ENCODE data around the gene MAGI1. TPM values are rescaled to one million over a fixed set of nuclear protein-coding genes. Genes with fewer than 3 reads are reported as not detected.

The MAGI1 gene
- total RNA-seq, 1 experiment from 2014 or later = 3.4 TPM

DNA sequence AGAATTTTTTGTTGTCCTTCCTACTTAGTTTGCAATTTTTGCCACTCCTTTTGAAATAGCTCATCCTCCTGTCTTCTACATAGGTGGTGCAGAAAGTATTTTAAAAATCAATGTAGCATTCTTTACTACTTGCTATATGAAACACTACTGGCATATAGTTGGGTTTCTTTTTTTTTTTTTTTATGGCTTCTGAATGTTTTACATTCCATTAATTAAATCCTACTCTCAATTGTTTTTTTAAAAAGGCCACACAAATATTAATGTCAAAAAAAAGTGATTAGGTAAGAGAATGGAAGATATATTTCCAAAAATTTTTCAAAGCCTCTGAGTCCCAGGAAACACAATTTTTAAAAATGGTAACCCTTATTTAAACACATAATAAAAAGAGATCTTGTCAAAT, 262.6 kb downstream of the MAGI1 start:
- no peak for DNase-seq
- no peaks in the 10 kb centered on the region for H3K36me3 ChIP-seq
- H3K4me3 ChIP-seq = no peak overlapping the region
- no peaks in the 10 kb centered on the region for H3K9me3 ChIP-seq
- H3K27me3 ChIP-seq = no peaks in the 10 kb centered on the region

DNA sequence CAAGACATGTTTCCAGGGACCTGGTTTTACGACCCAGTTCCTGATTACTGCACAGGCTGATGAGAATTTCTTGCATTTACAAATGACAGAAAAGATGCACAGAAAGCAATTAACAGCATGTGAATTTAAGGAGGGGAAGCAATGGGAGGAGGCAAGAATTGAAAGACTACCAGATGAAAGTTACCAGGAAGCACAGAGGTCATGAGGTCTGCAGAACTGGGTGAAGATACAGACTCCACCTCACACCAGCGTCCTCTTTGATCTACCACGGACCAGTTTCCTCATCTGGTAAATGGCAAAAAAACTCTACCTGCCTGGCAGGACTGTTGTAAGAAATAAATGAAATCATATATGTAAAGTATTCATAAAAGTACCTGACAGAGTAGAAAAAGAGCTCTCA, 266.0 kb downstream of the MAGI1 start:
- Histone ChIP-seq H3K27me3 (no peaks in the 10 kb centered on the region), H3K4me3 (no peak overlapping the region), H3K9me3 (no peaks in the 10 kb centered on the region), H3K36me3 (no peaks in the 10 kb centered on the region)
- no peak for DNase-seq

DNA sequence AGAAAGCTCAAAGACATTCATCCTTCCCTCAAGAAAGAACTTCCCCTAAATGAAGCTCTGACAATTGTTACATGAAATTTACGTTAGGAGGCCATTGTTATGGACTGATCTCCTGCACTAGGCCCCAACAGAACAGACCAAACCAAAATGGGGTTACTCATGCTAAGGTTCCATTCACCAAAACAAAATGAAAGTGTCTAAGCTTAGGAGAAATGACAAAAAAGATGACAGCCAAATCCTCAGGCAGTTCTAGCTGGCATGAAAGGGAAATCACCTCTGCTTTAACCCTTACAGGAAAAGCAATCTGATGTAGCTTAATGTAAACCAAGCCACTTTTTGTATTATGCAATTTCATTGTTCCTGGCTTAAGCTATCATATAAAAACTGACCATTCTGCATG, 271.2 kb downstream of the MAGI1 start:
- no peak for DNase-seq
- H3K36me3 ChIP-seq = no peaks in the 10 kb centered on the region

DNA sequence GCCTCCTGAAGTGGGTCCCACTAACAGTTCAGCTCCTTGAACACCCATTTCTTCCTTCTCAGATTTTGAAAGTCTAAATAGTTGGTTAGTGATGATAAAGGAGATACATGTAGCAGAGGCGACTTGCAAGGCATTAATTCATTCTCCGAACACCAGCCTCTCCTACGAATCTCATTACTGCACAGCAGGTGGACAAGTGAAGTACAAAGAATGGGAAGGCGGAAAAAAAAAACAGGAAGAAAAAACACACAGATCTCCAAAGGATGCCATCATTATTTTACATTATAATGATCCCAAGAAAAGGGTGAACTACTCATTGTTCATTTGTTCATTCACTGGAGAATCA, 276.5 kb downstream of the MAGI1 start:
- Histone ChIP-seq H3K9me3 (no peaks in the 10 kb centered on the region), H3K36me3 (no peaks in the 10 kb centered on the region), H3K4me3 (no peak overlapping the region), H3K27me3 (no peaks in the 10 kb centered on the region)
- no peak for DNase-seq

More for the DNA sequence above, 271.2 kb downstream of the MAGI1 start:
- H3K27me3 ChIP-seq = no peaks in the 10 kb centered on the region
- no peak overlapping the region for H3K4me3 ChIP-seq
- H3K9me3 ChIP-seq = no peaks in the 10 kb centered on the region

DNA sequence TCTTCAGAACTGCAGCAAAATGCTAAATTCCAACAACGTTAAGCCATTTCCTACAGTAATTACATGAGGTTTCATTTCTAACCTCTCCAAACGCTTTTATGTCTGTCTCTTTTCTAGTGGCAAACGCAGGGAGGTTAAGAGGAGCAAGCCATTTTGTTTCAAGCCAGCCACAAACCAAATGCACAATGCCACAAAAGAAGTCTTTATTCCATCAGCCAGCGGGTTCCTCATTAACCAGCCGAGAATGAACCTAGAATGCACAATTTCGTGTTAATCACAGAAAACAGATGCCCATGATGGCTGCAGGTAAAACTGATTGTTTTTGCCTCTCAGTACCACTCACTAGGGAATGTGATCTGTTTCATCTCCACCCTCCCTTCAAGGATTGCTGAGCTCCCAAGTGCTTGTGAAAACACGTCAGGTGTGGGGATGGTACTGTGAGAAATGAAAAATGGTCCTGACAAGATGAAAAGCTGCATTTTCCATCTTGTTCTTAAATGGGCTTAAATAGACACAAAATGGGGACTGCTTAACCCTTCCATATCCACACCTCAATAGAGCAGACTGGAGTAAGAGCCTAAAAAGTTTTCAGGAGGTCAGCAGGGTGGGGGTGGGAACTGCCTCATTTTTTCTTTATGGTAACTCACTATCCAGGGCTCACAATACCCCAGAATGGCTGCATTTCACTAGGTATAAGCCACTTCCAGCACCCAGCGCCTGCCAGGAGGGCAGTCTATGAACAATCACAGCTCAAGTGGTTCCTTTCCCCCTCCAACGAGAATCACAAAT, 277.1 kb downstream of the MAGI1 start:
- Histone ChIP-seq H3K36me3 (no peaks in the 10 kb centered on the region), H3K4me3 (no peak overlapping the region), H3K27me3 (no peaks in the 10 kb centered on the region), H3K9me3 (no peaks in the 10 kb centered on the region)
- DNase-seq = no peak

DNA sequence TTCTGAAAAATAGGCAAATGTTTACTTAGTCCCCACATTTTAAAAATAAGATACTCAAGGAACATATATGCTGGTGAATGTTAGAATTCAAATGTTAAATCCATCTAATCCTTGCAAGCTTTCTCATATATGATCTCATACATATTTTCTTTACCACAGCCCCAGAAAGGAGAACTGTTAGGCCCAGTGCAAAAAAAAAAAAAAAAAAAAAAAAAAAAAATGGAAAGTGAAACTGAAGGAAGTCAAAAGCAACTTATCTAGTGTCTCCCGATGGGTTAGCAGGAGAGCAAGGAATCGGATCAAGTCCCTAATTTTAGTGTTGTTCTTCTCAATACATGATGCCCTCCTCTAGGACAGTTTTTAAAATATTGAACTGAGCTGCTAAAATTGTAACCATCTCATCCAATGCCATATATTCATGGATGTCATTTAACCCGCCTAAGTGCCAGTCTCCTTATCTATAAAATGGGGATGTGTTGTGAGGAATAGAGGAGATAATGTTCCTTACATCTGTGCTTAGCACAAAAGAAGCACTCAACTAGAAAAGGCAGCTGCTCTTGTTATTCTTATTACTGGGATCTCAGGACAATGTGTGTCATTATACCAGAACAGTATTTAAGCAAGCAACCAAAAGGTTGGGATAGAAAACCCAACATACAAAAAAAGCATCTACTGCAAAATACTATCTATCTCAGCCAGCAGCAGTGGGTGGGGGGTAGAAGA, 279.7 kb downstream of the MAGI1 start:
- H3K36me3 ChIP-seq = no peaks in the 10 kb centered on the region
- H3K4me3 ChIP-seq = no peak overlapping the region
- no peaks in the 10 kb centered on the region for H3K9me3 ChIP-seq
- H3K27me3 ChIP-seq = no peaks in the 10 kb centered on the region
- DNase-seq = no peak

DNA sequence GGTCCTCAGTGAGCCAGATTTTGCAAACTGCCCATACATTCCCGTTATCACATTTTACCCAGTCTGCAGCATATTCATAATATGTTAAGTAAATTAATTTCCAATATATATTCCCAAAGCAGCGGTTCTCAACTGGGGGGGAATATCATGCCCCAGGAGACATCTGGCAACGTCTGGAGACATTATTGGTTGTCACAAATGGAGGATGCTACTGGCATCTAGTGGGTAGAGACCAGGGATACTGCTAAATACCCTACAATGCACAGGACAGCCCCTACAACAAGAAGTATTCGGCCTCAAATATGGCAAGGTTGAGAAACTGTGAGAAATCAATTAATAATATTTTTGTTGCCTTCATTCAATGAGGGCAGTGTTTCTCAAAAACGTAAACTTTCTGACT, 280.3 kb downstream of the MAGI1 start:
- no peak for DNase-seq
- H3K9me3 ChIP-seq = no peaks in the 10 kb centered on the region
- no peaks in the 10 kb centered on the region for H3K36me3 ChIP-seq
- no peaks in the 10 kb centered on the region for H3K27me3 ChIP-seq
- no peak overlapping the region for H3K4me3 ChIP-seq

DNA sequence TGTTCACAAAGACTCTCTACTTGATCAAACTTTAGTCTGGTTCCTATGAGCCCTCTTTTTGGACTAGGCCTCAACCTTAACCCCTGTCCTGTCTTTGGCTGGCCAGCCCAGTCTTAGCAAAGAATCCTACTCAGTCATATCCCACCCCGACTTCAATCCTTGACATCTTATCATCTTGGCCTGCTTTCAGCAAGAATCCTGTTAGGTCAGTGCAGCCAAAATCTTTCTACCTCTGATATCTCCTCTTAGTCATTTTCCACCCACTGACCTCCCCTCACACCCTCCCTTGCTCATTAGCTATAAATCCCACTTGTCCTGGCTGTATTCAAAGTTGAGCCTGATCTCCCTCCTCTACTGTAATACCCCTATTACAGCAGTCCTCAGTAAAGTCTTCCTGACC, 286.1 kb downstream of the MAGI1 start:
- no peak for DNase-seq
- H3K27me3 ChIP-seq = no peaks in the 10 kb centered on the region
- no peaks in the 10 kb centered on the region for H3K36me3 ChIP-seq
- no peaks in the 10 kb centered on the region for H3K9me3 ChIP-seq
- no peak overlapping the region for H3K4me3 ChIP-seq

DNA sequence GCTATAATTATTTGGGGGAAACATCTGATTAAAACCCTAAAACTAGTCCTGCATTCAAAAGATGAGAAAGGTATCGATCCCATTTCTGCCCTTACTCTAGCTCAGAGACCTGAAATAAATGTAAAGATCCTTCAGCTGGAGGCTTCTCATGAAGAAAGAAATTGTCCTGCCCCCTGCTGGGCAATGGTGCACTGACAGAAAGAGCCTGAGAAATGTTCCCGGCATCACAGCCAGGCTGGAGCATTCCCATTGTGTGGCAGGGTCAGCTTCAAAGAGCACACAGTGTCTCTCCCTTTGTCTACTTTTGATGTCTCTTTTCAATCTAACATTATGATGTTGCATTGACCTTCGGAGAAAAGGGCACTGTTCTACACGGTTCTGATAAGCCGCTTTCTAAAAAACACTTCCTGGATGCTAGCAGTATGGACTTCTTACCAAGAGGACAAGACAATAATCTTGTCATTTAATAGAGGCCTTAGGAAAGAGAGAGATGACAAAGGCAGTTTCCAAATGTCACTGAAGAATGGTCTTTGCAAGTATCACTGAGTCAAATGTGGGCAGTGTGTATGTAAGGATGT, 287.5 kb downstream of the MAGI1 start:
- DNase-seq = peak; percentile 10
- no peak overlapping the region for H3K4me3 ChIP-seq
- no peaks in the 10 kb centered on the region for H3K27me3 ChIP-seq
- H3K9me3 ChIP-seq = no peaks in the 10 kb centered on the region
- no peaks in the 10 kb centered on the region for H3K36me3 ChIP-seq

DNA sequence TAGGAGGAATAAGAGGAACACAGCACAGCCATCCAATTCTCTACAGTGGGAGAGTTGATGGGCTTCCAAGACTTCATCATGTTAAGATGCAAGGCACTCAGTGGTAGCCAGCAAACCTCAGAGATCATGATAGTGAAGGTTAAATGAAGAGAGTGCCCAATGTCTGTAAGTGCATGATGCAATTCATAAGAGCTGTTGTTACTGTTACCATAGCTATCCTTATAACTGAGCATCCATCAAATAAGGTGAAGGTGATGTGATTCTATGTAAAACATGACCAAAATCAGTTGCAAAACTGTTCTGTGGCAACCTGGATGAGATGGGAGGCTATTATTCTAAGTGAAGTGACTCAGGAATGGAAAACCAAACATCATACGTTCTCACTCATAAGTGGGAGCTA, 289.7 kb downstream of the MAGI1 start:
- no peak overlapping the region for H3K4me3 ChIP-seq
- no peaks in the 10 kb centered on the region for H3K9me3 ChIP-seq
- H3K27me3 ChIP-seq = no peaks in the 10 kb centered on the region
- DNase-seq = no peak
- no peaks in the 10 kb centered on the region for H3K36me3 ChIP-seq

DNA sequence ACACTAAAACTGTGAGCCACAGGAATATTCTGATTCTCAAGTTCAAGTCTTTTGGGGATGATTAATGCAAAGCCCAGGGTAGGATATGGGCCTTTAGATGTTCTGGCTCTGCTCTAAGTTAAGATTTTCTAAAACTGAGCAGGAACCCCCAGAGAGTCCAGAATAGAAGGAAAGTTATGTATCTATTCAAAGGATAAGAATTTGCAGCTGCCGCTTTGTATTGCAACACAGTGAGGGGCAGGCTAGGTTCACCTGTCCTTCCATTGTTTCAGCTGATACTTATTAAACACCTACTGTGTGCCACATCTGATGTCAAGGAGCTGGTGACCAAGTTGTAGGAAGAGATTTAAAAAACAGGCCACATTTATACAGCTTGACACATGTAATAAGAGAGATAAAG, 290.4 kb downstream of the MAGI1 start:
- H3K36me3 ChIP-seq = no peaks in the 10 kb centered on the region
- H3K9me3 ChIP-seq = no peaks in the 10 kb centered on the region
- DNase-seq = no peak
- no peak overlapping the region for H3K4me3 ChIP-seq
- no peaks in the 10 kb centered on the region for H3K27me3 ChIP-seq

DNA sequence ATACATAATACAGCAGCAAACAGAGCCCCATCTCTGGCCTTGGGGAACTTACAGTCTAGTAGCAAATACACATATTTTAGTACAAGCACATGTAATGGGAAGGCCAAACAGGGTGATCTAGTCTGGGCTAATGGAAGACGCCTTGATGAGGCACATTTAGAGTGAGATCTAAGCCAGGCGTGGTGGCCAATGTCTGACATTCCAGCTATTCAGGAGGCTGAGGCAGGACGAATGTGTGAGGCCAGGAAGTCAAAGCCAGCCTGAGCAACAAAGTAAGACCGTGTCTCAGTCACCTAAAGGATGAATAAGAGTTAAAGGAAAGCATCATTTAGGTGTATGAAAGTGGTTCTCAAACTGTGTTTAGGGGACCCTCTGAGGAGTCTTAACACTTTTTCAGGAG, 291.9 kb downstream of the MAGI1 start:
- Histone ChIP-seq H3K9me3 (no peaks in the 10 kb centered on the region), H3K4me3 (no peak overlapping the region), H3K27me3 (no peaks in the 10 kb centered on the region), H3K36me3 (no peaks in the 10 kb centered on the region)
- DNase-seq = no peak

DNA sequence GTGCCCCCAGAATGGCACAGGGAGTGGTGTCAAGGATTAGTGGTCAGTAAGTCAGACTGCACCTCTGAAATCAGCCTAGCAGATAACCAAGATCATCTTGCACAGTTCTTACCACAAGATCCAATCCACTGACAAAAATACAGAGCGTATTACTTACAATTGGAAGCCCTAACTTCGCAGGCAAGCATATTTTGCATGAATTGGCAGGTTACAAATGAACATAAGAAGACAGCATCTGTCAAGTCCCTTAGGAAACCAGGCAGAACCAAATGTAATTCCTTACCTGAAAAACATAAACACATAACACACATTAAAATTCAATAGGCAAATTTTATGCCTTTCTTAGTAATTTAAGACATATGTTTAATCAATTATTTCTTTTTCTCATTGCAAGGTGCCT, 293.4 kb downstream of the MAGI1 start:
- H3K9me3 ChIP-seq = no peaks in the 10 kb centered on the region
- H3K4me3 ChIP-seq = no peak overlapping the region
- DNase-seq = no peak
- no peaks in the 10 kb centered on the region for H3K36me3 ChIP-seq
- H3K27me3 ChIP-seq = no peaks in the 10 kb centered on the region

DNA sequence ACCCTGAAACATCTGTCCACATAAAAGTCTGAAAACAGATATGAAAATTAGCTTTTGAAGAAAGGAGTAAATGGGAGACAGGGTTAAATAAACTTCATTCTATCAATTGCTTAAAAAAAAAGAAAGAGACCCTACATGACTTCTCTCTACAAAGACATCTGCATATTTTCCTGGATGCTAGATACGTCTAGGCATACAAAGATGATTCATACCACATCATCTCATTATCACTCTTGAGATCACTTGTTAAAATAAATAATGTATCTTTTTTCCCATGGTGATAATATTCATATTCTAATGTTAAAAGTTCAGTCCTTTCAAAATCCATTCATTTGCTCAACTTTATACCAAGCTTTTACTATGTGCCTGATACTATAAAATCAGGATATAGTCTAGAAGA, 295.8 kb downstream of the MAGI1 start:
- no peak overlapping the region for H3K4me3 ChIP-seq
- H3K9me3 ChIP-seq = no peaks in the 10 kb centered on the region
- H3K27me3 ChIP-seq = no peaks in the 10 kb centered on the region
- no peak for DNase-seq
- H3K36me3 ChIP-seq = no peaks in the 10 kb centered on the region

DNA sequence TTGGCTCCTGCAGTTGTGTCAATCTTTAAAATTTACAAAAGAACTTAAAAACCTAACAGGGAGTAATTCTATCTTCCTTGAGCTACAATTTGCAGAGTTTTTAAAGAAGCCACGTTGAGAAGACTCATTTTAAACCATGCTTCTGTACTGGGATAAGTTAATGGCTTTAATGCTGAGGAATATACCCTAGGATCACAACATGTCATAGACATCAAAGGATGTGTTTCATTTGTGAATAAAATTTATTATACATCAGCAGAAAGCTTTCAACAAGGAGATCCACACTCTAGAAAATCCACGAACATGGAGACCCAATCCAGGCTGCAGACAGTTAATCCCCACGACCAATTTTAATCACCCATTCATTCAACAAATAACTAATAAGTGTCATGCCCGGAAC, 297.2 kb downstream of the MAGI1 start:
- Histone ChIP-seq H3K4me3 (no peak overlapping the region), H3K9me3 (no peaks in the 10 kb centered on the region), H3K36me3 (no peaks in the 10 kb centered on the region), H3K27me3 (no peaks in the 10 kb centered on the region)
- DNase-seq = no peak

DNA sequence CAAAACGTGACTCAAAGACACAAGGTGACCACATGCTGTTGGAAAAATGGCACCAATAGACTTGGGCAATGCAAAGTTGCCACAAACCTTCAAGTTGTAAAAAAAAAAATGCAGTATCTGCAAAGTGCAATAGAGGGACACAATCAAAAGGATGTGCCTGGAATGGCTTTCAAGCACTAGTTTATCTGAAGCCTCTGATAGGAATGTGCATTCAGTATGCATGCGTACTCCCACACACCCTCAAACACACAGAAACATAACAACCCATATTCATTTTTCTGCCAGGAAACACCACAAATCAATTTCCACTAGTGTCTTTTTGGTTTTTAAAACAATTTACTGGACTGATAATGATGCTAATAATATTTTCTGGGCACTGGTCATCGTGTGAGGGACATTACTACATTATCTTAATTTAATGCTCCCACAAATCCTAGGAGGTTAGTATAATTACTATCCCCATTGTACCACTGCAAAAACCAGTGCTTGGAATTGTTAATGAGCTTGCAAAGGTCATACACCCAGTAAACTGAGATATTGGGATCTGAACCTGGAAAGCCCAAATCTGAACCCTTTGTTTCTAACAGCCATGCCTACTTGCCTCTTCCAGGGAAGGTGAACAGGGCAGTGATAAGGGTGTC, 298.7 kb downstream of the MAGI1 start:
- Histone ChIP-seq H3K9me3 (no peaks in the 10 kb centered on the region), H3K4me3 (no peak overlapping the region), H3K36me3 (no peaks in the 10 kb centered on the region), H3K27me3 (no peaks in the 10 kb centered on the region)
- DNase-seq = no peak

DNA sequence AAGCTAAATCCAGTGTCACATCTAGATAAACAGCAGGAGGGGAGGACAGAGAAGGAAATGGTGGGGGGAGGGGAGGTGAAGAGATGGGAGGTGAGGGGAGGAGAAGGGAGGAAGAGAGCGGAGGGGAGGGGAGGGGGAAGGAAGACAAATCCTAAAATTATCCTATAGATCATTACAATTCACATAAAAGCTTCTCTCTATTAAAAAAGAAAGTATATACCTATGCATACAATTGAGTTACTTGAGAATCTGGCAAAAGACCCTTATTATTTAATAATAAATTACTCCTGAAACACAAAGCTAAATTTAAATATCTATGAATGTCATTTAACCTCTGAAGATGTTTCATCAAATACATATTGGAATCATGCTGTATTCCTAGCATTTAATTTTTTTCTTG, 303.9 kb downstream of the MAGI1 start:
- DNase-seq = no peak
- Histone ChIP-seq H3K36me3 (no peaks in the 10 kb centered on the region), H3K27me3 (no peaks in the 10 kb centered on the region), H3K9me3 (no peaks in the 10 kb centered on the region), H3K4me3 (no peak overlapping the region)

Data from MG63 (cell line).